ENCODE results near the gene AMZ1.
"Not testable (repeated sequence)": the region's sequence is repeated elsewhere in the genome, so short reads cannot be mapped to it uniquely, and the experiment has no call there.

Gene AMZ1

GRCh38 chr7:2668401-2668800 lies 19.6 kb upstream of the AMZ1 start:
- no peak for TF ChIP-seq CTCF (conservative IDR thresholded peaks at IDR 0.05; ENCODE audit: low read depth, low read length)
- DNase-seq (ENCODE audit: low read depth): peak; percentile 61
- H3K4me3 ChIP-seq (ENCODE audit: low read depth, low read length): no peak overlapping the region

- H3K4me3 ChIP-seq (ENCODE audit: low read depth, low read length): no peak overlapping the region
- DNase-seq (ENCODE audit: low read depth): no peak
- no peak for TF ChIP-seq CTCF (conservative IDR thresholded peaks at IDR 0.05; ENCODE audit: low read depth, low read length)
These were observed 17.8 kb upstream of the AMZ1 start for GRCh38 chr7:2670171-2670570.

GRCh38 chr7:2670720-2671391 lies 17.1 kb upstream of the AMZ1 start:
- peak; percentile 87 for TF ChIP-seq CTCF (conservative IDR thresholded peaks at IDR 0.05; ENCODE audit: low read depth, low read length)
- DNase-seq (ENCODE audit: low read depth): peak; percentile 63
- H3K4me3 ChIP-seq (ENCODE audit: low read depth, low read length): no peak overlapping the region

- H3K4me3 ChIP-seq (ENCODE audit: low read depth, low read length); DNase-seq (ENCODE audit: low read depth): not testable (repeated sequence)
These were observed 14.8 kb upstream of the AMZ1 start for GRCh38 chr7:2673214-2673613.

GRCh38 chr7:2673934-2674333 lies 14.1 kb upstream of the AMZ1 start:
- no peak overlapping the region for H3K4me3 ChIP-seq (ENCODE audit: low read depth, low read length)
- TF ChIP-seq CTCF (conservative IDR thresholded peaks at IDR 0.05; ENCODE audit: low read depth, low read length): no peak
- no peak for DNase-seq (ENCODE audit: low read depth)

GRCh38 chr7:2675256-2675764 lies 12.7 kb upstream of the AMZ1 start:
- TF ChIP-seq CTCF (conservative IDR thresholded peaks at IDR 0.05; ENCODE audit: low read depth, low read length): no peak
- no peak for DNase-seq (ENCODE audit: low read depth)
- H3K4me3 ChIP-seq (ENCODE audit: low read depth, low read length): no peak overlapping the region

- not testable (repeated sequence) for DNase-seq (ENCODE audit: low read depth); H3K4me3 ChIP-seq (ENCODE audit: low read depth, low read length)
These were observed 11.4 kb upstream of the AMZ1 start for GRCh38 chr7:2676576-2676975.

- H3K4me3 ChIP-seq (ENCODE audit: low read depth, low read length); DNase-seq (ENCODE audit: low read depth): not testable (repeated sequence)
These were observed 9.5 kb upstream of the AMZ1 start for GRCh38 chr7:2678454-2678853.

GRCh38 chr7:2679135-2680127 lies 8.6 kb upstream of the AMZ1 start:
- not testable (repeated sequence) for H3K4me3 ChIP-seq (ENCODE audit: low read depth, low read length); DNase-seq (ENCODE audit: low read depth)
